Nephron (organoid): ENCODE data around the gene IRAK2.

Experiments
- H3K27ac Mint-ChIP-seq, 3 experiments: 2 replicates each; pipeline ENCODE4 v1.8.0; 2020; ENCODE audit warnings: mixed read lengths in 3 of 3, mild to moderate bottlenecking in 2 of 3, moderate library complexity in 1 of 3
- H3K27me3 Mint-ChIP-seq: 2 replicates; pipeline ENCODE4 v1.8.0; 2021; ENCODE audit warnings: low read depth, mild to moderate bottlenecking, moderate library complexity, mixed read lengths
- H3K36me3 Mint-ChIP-seq: 2 replicates; pipeline ENCODE4 v1.8.0; 2020; ENCODE audit warnings: low read depth, mixed read lengths
- H3K4me1 Mint-ChIP-seq: 2 replicates; pipeline ENCODE4 v1.8.0; 2020; ENCODE audit warnings: mixed read lengths
- H3K4me3 Mint-ChIP-seq, 3 experiments: 2 replicates each; pipeline ENCODE4 v1.8.0; 2020; ENCODE audit warnings: mild to moderate bottlenecking in 3 of 3, mixed read lengths in 3 of 3, moderate library complexity in 2 of 3
- H3K9me3 Mint-ChIP-seq: 2 replicates; pipeline ENCODE4 v1.8.0; 2020; ENCODE audit warnings: mixed read lengths
- TF ChIP-seq, protein P1 (sequence below), 3 experiments: fragments of 200-600 bp; sonication (generic); IDR thresholded peaks; one replicate each; pipeline ENCODE4 v1.5.0; 2021; ENCODE audit warnings: antibody characterized with exemption in 3 of 3; ENCODE audit not compliant: unreplicated experiment in 3 of 3

IRAK2 gene

DNA sequence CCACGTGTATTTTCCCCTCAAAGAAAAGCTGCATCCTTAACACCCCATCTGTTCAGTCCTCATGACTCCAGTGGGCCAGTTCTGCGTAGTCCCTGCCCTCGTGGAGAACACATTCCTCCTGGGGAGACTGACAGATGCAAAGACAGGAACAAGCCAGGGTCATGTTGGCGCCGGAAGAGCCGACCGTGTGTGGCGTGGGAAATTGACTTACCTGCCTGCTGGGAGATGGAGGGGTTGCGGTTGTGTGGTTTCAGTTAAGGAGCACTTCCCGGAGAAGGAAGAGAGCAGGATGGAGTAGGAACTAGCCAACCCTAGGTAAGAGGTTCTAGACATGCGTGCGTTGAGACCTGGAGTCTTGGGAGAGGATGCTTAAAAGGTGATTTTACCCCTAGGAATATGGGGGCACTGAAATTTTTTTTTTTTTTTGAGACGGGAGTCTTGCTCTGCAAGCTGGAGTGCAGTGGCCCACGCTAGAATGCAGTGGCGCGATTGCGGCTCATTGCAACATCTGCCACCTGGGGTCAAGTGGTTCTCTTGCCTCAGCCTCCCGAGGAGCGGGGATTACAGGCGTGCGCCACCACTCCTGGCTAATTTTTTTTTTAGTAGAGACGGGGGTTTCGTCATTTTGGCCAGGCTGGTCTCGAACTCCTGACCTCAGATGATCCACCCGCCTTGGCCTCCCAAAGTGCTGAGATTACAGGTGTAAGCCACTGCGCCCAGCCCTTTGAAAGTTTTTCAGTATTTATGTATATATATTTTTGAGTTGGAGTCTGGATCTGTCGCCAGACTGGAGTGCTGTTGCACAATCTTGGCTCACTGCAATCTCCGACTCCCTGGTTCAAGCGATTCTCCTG is 21.8 kb upstream of the IRAK2 start:
- Mint-ChIP-seq H3K4me3 (peak overlapping the region; percentile 92), H3K36me3 (peaks cover 30% of the 10 kb centered on the region), H3K9me3 (no peaks in the 10 kb centered on the region), H3K4me1 (peaks cover 14% of the 10 kb centered on the region), H3K27ac (peak overlapping the region; percentile 5 to 62 (median 6)), H3K27me3 (no peaks in the 10 kb centered on the region)
- TF ChIP-seq, protein P1, sequence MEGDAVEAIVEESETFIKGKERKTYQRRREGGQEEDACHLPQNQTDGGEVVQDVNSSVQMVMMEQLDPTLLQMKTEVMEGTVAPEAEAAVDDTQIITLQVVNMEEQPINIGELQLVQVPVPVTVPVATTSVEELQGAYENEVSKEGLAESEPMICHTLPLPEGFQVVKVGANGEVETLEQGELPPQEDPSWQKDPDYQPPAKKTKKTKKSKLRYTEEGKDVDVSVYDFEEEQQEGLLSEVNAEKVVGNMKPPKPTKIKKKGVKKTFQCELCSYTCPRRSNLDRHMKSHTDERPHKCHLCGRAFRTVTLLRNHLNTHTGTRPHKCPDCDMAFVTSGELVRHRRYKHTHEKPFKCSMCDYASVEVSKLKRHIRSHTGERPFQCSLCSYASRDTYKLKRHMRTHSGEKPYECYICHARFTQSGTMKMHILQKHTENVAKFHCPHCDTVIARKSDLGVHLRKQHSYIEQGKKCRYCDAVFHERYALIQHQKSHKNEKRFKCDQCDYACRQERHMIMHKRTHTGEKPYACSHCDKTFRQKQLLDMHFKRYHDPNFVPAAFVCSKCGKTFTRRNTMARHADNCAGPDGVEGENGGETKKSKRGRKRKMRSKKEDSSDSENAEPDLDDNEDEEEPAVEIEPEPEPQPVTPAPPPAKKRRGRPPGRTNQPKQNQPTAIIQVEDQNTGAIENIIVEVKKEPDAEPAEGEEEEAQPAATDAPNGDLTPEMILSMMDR (IDR thresholded peaks at IDR 0.05; ENCODE audit: unreplicated experiment in 3 of 3) = no peak

DNA sequence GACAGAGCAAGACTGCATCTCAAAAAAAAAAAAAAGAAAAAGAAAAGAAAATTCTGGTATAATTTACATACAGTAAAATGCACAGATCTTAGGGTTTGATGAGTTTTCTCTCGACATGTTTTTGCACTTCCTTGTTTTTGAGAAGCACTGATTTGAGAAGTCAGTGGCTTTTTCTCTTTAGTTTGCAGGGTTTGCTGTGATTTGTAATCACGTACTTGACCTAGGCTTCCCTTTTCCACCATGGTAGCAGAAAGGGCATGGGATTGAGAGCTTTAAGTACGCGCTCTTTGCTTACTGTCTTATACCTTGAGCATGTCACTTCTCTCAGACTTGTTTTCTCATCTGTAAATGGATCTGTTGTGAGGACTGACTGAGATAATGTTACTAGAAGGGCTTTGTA is 19.0 kb upstream of the IRAK2 start:
- Mint-ChIP-seq H3K27ac (peak overlapping the region in 1 of 3 experiments; percentile 31), H3K4me3 (peak overlapping the region; percentile 48 to 66 (median 57)), H3K27me3 (no peaks in the 10 kb centered on the region), H3K9me3 (no peaks in the 10 kb centered on the region), H3K4me1 (peaks cover 14% of the 10 kb centered on the region), H3K36me3 (peaks cover 50% of the 10 kb centered on the region)
- TF ChIP-seq, protein P1 (IDR thresholded peaks at IDR 0.05; ENCODE audit: unreplicated experiment in 3 of 3) = no peak

DNA sequence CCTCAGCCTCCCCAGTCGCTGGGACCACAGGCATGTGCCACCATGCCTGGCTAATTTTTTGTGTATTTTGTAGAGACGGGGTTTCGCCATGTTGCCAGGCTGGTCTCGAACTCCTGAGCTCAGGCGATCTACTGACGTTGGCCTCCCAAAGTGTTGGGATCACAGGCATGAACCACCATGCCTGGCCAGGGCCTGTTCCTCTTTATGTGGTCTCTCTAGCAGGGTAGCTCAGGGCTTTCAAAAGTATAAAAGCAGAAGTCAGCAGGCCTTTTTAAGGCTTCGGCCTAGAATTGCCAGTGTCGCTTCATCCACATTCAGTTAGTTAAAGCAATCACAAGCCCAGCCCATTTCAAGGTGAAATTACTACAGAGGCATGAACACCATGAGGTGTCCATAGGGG is 15.5 kb upstream of the IRAK2 start:
- Mint-ChIP-seq H3K9me3 (no peaks in the 10 kb centered on the region), H3K27ac (no peak overlapping the region), H3K27me3 (no peaks in the 10 kb centered on the region), H3K4me1 (no peaks in the 10 kb centered on the region), H3K36me3 (peaks cover 59% of the 10 kb centered on the region), H3K4me3 (no peak overlapping the region)
- TF ChIP-seq, protein P1 (IDR thresholded peaks at IDR 0.05; ENCODE audit: unreplicated experiment in 3 of 3) = no peak

DNA sequence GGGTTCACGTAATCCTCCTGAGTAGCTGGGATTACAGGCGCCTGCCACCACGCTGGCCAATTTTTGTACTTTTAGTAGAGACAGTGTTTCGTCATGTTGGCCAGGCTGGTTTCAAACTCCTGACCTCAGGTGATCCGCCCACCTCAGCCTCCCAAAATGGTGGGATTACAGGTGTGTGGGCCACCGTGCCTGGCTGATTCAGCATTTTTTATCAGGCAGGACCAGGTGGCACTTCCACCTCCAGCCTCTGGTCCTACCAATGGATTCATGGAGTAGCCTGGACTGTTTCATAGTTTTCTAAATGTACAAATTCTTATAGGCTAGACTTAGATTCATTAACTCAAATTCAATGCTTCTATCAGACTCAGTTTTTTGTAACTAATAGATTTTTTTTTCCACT is 13.7 kb upstream of the IRAK2 start:
- peaks cover 56% of the 10 kb centered on the region for H3K36me3 Mint-ChIP-seq

DNA sequence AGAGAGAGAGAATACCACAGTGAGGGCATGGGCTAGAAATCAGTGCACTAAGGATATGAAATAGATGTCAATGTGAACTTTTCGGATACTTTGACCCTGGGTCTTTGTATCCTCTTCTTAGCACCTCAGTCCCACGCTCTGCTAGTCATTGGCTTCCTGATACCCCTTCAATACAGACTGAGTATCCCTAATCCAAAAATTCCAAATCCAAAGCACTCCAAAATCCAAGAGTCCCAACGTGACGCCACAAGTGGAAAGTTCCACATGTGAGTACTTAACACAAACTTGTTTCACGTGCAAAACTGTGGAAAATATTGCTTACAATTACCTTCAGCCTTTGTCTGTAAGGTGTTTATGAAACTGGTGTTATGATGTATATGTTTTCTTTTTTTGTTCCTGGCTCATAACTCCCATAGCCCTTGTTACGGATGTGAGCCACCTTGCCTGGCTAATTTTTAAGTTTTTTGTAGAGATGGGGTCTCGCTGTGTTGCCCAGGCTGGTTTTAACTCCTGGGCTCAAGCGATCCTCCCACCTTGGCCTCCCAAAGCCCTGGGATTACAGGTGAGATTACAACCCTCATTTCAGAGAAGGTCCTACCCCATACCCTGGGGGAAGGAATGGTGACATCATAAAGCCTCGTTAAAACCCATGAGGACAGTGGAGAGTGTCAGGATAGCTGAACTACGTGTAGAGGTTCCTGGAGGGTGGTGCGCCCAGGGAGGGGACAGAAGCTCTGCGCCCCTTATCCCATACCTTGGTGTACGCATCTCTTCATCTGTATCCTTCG is 10.2 kb upstream of the IRAK2 start:
- no peak overlapping the region for H3K4me3 Mint-ChIP-seq

More for the DNA sequence above, 13.7 kb upstream of the IRAK2 start:
- TF ChIP-seq, protein P1 (IDR thresholded peaks at IDR 0.05; ENCODE audit: unreplicated experiment in 3 of 3) = no peak
- Mint-ChIP-seq H3K4me1 (peaks cover 4% of the 10 kb centered on the region), H3K9me3 (no peaks in the 10 kb centered on the region), H3K27ac (no peak overlapping the region), H3K4me3 (no peak overlapping the region), H3K27me3 (no peaks in the 10 kb centered on the region)

More for the DNA sequence above, 10.2 kb upstream of the IRAK2 start:
- Mint-ChIP-seq H3K27ac (no peak overlapping the region), H3K27me3 (no peaks in the 10 kb centered on the region), H3K36me3 (peaks cover 38% of the 10 kb centered on the region), H3K4me1 (peaks cover 10% of the 10 kb centered on the region), H3K9me3 (no peaks in the 10 kb centered on the region)
- TF ChIP-seq, protein P1 (IDR thresholded peaks at IDR 0.05; ENCODE audit: unreplicated experiment in 3 of 3) = no peak
